ENCODE measurements around the gene TDRKH.
A peak's percentile ranks its signal among the peaks of the same experiment; 100 is the strongest.
"Not testable (repeated sequence)": the region's sequence is repeated elsewhere in the genome, so short reads cannot be mapped to it uniquely, and the experiment has no call there.

Gene TDRKH

DNA sequence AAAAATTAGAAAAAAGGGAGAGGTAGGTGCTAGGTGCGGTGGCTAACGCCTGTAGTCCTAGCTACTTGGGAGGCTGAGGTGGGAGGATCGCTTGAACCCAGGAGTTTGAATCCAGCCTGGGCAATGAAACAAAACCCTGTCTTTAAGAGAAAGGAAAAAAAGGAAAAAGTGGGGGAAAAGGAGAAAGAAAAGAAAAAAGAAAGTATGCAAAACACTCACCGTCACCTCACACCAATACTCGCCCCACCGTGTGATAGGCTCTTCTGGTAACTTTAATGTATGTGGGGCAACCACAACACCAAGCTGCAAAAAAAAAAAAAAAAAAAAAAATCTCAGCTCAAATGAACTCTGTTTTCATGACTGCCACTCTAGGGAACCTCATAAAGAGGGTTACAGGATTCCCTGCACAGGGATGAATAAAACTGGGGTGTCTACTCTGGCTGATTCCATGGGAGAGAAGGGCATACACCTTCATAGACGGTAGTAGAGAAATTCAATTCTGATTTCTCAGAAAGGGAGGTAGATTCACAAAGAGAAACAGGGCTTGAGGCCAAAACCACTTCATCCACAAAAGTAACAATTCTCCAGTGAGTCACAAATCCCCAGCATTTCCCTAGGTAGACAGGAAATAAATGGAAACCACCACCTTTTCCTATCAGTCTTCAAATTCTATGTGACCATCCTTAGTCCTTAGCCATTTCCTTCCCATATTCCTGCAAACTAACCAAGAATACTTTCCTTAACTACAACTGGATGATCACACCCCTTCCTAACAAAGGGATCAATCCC is 29.5 kb downstream of the TDRKH start:
- DNase-seq, result no peak

- DNase-seq, result no peak
Measured at GRCh38 chr1:151759241-151759640, 31.1 kb downstream of the TDRKH start.

DNA sequence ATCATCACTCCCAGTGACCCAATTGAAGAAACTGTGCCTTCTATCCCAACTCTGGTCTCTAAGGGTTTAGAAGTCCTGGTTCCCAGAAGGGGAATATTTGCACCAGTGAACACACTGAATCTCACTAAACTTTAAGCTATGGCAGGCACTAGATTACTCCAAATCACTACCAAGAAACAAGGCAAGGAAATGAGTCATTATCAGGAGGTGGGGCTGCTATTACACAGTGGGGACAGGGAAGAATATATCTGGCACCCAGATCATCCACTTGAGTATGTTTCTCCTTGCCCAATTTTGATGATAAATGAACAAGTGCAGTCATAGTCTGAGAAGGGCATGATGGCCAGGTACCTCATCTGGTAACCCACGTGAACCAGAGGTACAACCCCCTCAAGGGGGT is 34.0 kb downstream of the TDRKH start:
- DNase-seq, result no peak

DNA sequence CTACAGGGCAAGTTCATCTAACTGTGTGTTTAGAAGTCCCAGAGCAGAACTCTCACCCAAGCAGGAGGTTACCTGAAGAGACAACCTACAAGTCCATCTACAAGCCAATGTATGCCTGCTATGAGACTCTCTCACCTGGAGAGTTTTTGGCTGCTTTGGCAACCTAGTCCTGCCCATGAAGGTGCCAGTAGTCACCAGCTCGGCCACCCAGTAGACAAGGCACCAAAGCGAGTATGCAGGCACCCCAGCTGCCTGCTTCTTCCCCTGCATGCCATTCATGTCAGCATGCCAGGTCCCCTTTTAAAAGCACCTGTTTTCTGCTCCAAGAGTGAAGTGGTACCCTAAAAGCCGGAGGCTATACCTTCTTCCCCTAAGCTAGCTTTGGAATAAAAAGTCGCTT is 48.8 kb downstream of the TDRKH start:
- no peak for DNase-seq

GRCh38 chr1:151739590-151740355 is 50.5 kb downstream of the TDRKH start:
- DNase-seq, result no peak

DNA sequence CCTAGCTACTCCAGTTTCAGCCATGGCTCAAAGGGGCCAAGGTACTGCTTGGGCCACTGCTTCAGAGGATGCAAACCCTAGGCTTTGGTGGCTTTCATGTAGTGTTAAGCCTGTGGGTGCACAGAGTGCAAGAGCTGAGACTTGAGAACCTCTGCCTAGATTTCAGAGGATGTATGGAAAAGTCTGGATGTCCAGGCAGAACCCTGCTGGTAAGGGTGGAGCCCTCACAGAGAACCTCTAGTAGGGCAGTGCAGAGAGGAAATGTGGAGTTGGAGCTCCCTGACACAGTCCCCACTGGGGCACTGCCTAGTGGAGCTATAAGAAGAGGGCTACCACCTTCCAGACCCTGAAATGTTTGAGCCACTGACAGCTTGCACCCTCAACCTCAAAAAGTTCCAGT is 52.8 kb downstream of the TDRKH start:
- DNase-seq, result no peak

- DNase-seq, result no peak
Measured at GRCh38 chr1:151737026-151737425, 53.3 kb downstream of the TDRKH start.

DNA sequence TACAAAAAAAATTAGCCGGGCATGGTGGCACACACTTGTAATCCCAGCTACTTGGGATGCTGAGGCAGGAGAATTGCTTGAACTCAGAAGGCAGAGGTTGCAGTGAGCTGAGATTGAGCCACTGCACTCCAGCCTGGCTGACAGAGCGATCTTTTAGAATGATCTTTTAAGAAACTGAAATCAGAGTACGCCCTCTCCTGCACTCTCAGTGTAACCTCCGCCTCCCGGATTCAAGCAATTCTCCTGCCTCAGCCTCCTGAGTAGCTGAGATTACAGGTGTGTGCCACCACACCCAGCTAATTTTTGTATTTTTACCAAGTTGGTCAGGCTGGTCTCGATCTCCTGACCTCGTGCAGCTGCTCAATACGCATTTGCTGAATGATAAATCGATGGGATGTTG is 56.3 kb downstream of the TDRKH start:
- not testable (repeated sequence) for DNase-seq

GRCh38 chr1:151733126-151733525 is 57.2 kb downstream of the TDRKH start:
- no peak for DNase-seq

GRCh38 chr1:151729966-151730291 is 60.4 kb downstream of the TDRKH start:
- DNase-seq, result no peak

GRCh38 chr1:151729157-151729965 is 60.9 kb downstream of the TDRKH start:
- DNase-seq, result no peak

GRCh38 chr1:151728151-151729054 is 61.9 kb downstream of the TDRKH start:
- DNase-seq, result peak; percentile 51

- DNase-seq, result no peak
Measured at GRCh38 chr1:151723726-151724370, 66.5 kb downstream of the TDRKH start.
